ENCODE data around the gene NALCN. TPM values are rescaled to one million over a fixed set of nuclear protein-coding genes. Genes with fewer than 3 reads are reported as not detected.

Gene NALCN
- total and polyA plus RNA-seq, 8 donors: 0.26 to 1.9 (median 0.74) TPM

DNA sequence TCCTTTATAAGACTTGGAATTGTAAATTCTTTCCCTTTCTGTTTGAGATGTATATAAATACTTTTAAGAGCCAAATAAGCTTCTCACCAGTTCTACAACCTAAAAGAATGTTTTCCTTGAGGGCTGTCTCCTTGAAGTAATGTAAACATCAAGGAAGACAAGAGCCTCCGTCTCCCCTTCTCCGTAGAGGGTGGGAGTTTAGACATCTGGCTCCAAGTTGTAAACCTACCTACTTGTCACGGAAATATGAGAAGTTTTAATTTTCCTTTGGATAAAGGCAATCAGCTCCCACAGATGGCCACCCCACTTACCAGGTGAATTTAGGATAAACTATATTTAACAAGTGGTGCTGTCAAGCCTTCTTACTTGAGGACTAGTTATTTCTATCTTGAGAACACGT lies 237.9 kb downstream of the NALCN start:
- no peak overlapping the region for H3K4me3 ChIP-seq
- H3K36me3 ChIP-seq: no peaks in the 10 kb centered on the region
- H3K27me3 ChIP-seq: no peaks in the 10 kb centered on the region
- DNase-seq: no peak
- TF ChIP-seq, protein P1, sequence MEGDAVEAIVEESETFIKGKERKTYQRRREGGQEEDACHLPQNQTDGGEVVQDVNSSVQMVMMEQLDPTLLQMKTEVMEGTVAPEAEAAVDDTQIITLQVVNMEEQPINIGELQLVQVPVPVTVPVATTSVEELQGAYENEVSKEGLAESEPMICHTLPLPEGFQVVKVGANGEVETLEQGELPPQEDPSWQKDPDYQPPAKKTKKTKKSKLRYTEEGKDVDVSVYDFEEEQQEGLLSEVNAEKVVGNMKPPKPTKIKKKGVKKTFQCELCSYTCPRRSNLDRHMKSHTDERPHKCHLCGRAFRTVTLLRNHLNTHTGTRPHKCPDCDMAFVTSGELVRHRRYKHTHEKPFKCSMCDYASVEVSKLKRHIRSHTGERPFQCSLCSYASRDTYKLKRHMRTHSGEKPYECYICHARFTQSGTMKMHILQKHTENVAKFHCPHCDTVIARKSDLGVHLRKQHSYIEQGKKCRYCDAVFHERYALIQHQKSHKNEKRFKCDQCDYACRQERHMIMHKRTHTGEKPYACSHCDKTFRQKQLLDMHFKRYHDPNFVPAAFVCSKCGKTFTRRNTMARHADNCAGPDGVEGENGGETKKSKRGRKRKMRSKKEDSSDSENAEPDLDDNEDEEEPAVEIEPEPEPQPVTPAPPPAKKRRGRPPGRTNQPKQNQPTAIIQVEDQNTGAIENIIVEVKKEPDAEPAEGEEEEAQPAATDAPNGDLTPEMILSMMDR (IDR thresholded peaks at IDR 0.05): no peak
- ATAC-seq: no peak
- intact Hi-C loops (cut with DNase I): no loop called here
- H3K27ac ChIP-seq: no peak overlapping the region
- no peaks in the 10 kb centered on the region for H3K4me1 ChIP-seq
- H3K9me3 ChIP-seq: no peaks in the 10 kb centered on the region

- Histone ChIP-seq H3K27ac (no peak overlapping the region), H3K4me1 (no peaks in the 10 kb centered on the region), H3K36me3 (no peaks in the 10 kb centered on the region), H3K9me3 (no peaks in the 10 kb centered on the region), H3K27me3 (no peaks in the 10 kb centered on the region), H3K4me3 (no peak overlapping the region)
- ATAC-seq (no peak), DNase-seq (no peak)
- TF ChIP-seq, protein P1 (IDR thresholded peaks at IDR 0.05): no peak
- intact Hi-C loops (cut with DNase I): no loop called here
Observed at GRCh38 chr13:101170306-101170705, 246.0 kb downstream of the NALCN start.

DNA sequence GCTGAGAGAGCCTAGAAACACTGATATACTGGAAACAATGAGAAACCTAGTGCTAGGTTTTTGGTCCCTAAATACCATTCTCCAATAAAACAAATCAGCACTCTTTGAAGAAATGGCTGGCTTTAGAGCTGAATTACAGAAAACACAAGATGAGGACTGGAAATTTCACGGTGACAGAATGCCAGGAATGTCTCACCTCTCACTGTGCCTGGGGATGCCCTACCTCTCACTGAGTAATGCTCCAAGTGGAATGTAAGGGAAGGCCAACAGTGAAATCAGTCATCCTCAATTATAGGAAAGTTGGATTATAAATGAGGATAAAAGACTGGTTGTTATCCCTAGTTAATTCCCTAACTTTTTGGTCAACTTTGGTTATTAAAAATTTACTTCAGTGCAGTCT lies 259.0 kb downstream of the NALCN start:
- TF ChIP-seq, protein P1 (IDR thresholded peaks at IDR 0.05): no peak
- no peaks in the 10 kb centered on the region for H3K9me3 ChIP-seq
- H3K36me3 ChIP-seq: no peaks in the 10 kb centered on the region
- no peaks in the 10 kb centered on the region for H3K4me1 ChIP-seq
- no peak overlapping the region for H3K4me3 ChIP-seq
- peaks cover 9 to 30% of the 10 kb centered on the region in 2 donors for H3K27me3 ChIP-seq
- DNase-seq (no peak), ATAC-seq (no peak)
- intact Hi-C loops (cut with DNase I): no loop called here
- H3K27ac ChIP-seq: no peak overlapping the region

GRCh38 chr13:101155920-101156319 lies 260.4 kb downstream of the NALCN start:
- intact Hi-C loops (cut with DNase I): no loop called here
- DNase-seq (no peak), ATAC-seq (no peak)
- Histone ChIP-seq H3K4me1 (no peaks in the 10 kb centered on the region), H3K36me3 (no peaks in the 10 kb centered on the region), H3K4me3 (no peak overlapping the region), H3K9me3 (no peaks in the 10 kb centered on the region), H3K27me3 (peaks cover 18 to 43% of the 10 kb centered on the region in 2 donors), H3K27ac (no peak overlapping the region)
- TF ChIP-seq, protein P1 (IDR thresholded peaks at IDR 0.05): no peak

- Histone ChIP-seq H3K27me3 (peaks cover 19 to 68% of the 10 kb centered on the region in 2 donors), H3K4me1 (no peaks in the 10 kb centered on the region), H3K36me3 (no peaks in the 10 kb centered on the region), H3K9me3 (no peaks in the 10 kb centered on the region), H3K4me3 (no peak overlapping the region), H3K27ac (no peak overlapping the region)
- TF ChIP-seq, protein P1 (IDR thresholded peaks at IDR 0.05): no peak
- no peak for DNase-seq
- peak; percentile 80 for ATAC-seq
- intact Hi-C loops (cut with DNase I): no loop called here
Observed at GRCh38 chr13:101152184-101152583, 264.1 kb downstream of the NALCN start.

Data from left lung (tissue), 10 donors.